CD4-positive, alpha-beta T cell (primary cell): Measurements from ENCODE around the gene KRTAP10-5. TPM values are rescaled to one million over a fixed set of nuclear protein-coding genes. Genes with fewer than 3 reads are reported as not detected.

Source experiments
- ATAC-seq: fragments of 200-7000 bp; cut with Tn5 transposase; one replicate; pipeline ENCODE4 v1.10.0; 2022; ENCODE audit warnings: mild to moderate bottlenecking; ENCODE audit not compliant: poor library complexity
- CTCF ChIA-PET: fragments of 350-600 bp; sonication (Branson Sonifier 250); formaldehyde crosslinking; loops from one replicate; lab custom pipeline; 2021; ENCODE audit warnings: antibody characterized with exemption, inconsistent platforms; lab: Charles Lee
- POLR2A ChIA-PET: fragments of 350-600 bp; sonication (Branson Sonifier 250); formaldehyde crosslinking; loops from one replicate; lab custom pipeline; 2021; ENCODE audit warnings: antibody characterized with exemption, inconsistent platforms; lab: Charles Lee
- DNase-seq, 14 experiments: peaks; one replicate each; pipeline ENCODE4 v3.0.0-alpha.2; 2013 to 2020; ENCODE audit warnings: mixed read lengths in 2 of 14
- H3K27ac ChIP-seq, 2 donors: one replicate each; pipeline versions ENCODE4 v1.5.1 to v1.7.0; 2013; ENCODE audit warnings: low read length in 2 of 2, low read depth in 1 of 2, mild to moderate bottlenecking in 1 of 2
- H3K27me3 ChIP-seq, 2 experiments: 1 replicate in 1 of 2; 2 replicates in 1 of 2; pipeline versions ENCODE4 v1.6.1 to v1.7.0; 2013; ENCODE audit warnings: low read length in 2 of 2, control low read depth in 1 of 2, mild to moderate bottlenecking in 1 of 2, moderate library complexity in 1 of 2; ENCODE audit not compliant: insufficient read depth in 2 of 2, control insufficient read depth in 1 of 2
- H3K36me3 ChIP-seq: one replicate; pipeline ENCODE4 v1.6.1; 2013; ENCODE audit warnings: low read length, control low read depth; ENCODE audit not compliant: insufficient read depth
- H3K4me1 ChIP-seq: one replicate; pipeline ENCODE4 v1.6.1; 2013; ENCODE audit warnings: low read length, control low read depth; ENCODE audit not compliant: insufficient read depth
- H3K4me3 ChIP-seq: one replicate; pipeline ENCODE4 v1.5.1; 2013; ENCODE audit warnings: mild to moderate bottlenecking, low read length, moderate library complexity
- H3K9me3 ChIP-seq, 2 experiments: 1 replicate in 1 of 2; 2 replicates in 1 of 2; pipeline versions ENCODE4 v1.6.1 to v1.7.0; 2013; ENCODE audit warnings: low read length in 2 of 2, mild to moderate bottlenecking in 2 of 2, control low read depth in 1 of 2, moderate library complexity in 1 of 2; ENCODE audit not compliant: control insufficient read depth in 1 of 2, insufficient read depth in 1 of 2
- H3K27ac Mint-ChIP-seq: one replicate; pipeline ENCODE4 v1.8.0; 2020; ENCODE audit warnings: mixed read lengths
- H3K27me3 Mint-ChIP-seq: one replicate; pipeline ENCODE4 v1.8.0; 2021; ENCODE audit warnings: mixed read lengths
- H3K36me3 Mint-ChIP-seq: one replicate; pipeline ENCODE4 v1.8.0; 2021; ENCODE audit warnings: low read depth, mixed read lengths
- H3K4me1 Mint-ChIP-seq: one replicate; pipeline ENCODE4 v1.8.0; 2021; ENCODE audit warnings: low read depth, mixed read lengths
- H3K4me3 Mint-ChIP-seq: one replicate; pipeline ENCODE4 v1.8.0; 2020; ENCODE audit warnings: mild to moderate bottlenecking, mixed read lengths
- H3K9me3 Mint-ChIP-seq: one replicate; pipeline ENCODE4 v1.8.0; 2020; ENCODE audit warnings: mixed read lengths
- intact Hi-C, 2 experiments: fragments of 100-400 bp; cut with DNase I in 1 of 2; cut with micrococcal nuclease in 1 of 2; formaldehyde crosslinking; loops; one replicate each; pipeline versions ENCODE4 v1.15.1 to v1.9.0; 2023 to 2025; cut with DNase I, micrococcal nuclease
- total RNA-seq, 174 experiments: library from RNA in 2 of 174; stranded (reverse) in 2 of 174; gene quantifications; one replicate each; pipeline ENCODE4 v1.2.3 and lab custom pipeline; 2021 to 2026
- TF ChIP-seq, protein P1 (sequence below): fragments of 200-600 bp; IDR thresholded peaks from one replicate; pipeline ENCODE4 v1.8.0; 2022; ENCODE audit warnings: antibody characterized with exemption, mild to moderate bottlenecking

KRTAP10-5 gene
- total RNA-seq, 2 experiments from 2014 or later = not detected

- TF ChIP-seq, protein P1, sequence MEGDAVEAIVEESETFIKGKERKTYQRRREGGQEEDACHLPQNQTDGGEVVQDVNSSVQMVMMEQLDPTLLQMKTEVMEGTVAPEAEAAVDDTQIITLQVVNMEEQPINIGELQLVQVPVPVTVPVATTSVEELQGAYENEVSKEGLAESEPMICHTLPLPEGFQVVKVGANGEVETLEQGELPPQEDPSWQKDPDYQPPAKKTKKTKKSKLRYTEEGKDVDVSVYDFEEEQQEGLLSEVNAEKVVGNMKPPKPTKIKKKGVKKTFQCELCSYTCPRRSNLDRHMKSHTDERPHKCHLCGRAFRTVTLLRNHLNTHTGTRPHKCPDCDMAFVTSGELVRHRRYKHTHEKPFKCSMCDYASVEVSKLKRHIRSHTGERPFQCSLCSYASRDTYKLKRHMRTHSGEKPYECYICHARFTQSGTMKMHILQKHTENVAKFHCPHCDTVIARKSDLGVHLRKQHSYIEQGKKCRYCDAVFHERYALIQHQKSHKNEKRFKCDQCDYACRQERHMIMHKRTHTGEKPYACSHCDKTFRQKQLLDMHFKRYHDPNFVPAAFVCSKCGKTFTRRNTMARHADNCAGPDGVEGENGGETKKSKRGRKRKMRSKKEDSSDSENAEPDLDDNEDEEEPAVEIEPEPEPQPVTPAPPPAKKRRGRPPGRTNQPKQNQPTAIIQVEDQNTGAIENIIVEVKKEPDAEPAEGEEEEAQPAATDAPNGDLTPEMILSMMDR = no peak
- H3K9me3 ChIP-seq = peaks cover 9 to 10% of the 10 kb centered on the region in 2 experiments
- CTCF ChIA-PET = no interaction called here
- H3K4me3 ChIP-seq = no peak overlapping the region
- no peak overlapping the region for H3K27ac ChIP-seq
- ATAC-seq (no peak), DNase-seq (no peak)
- Mint-ChIP-seq H3K4me1 (no peaks in the 10 kb centered on the region), H3K9me3 (no peaks in the 10 kb centered on the region), H3K27me3 (no peaks in the 10 kb centered on the region), H3K4me3 (no peak overlapping the region), H3K36me3 (no peaks in the 10 kb centered on the region), H3K27ac (no peak overlapping the region)
- intact Hi-C loops = no loop called here
- H3K36me3 ChIP-seq = no peaks in the 10 kb centered on the region
- no peaks in the 10 kb centered on the region for H3K27me3 ChIP-seq
- no peaks in the 10 kb centered on the region for H3K4me1 ChIP-seq
- POLR2A ChIA-PET = interaction anchor here (0.8 kb wide), 1 partner anchor 25 kb away, joined by 3 read pairs; no protein-coding TSS in a partner anchor
These were observed 15.8 kb upstream of the KRTAP10-5 start for GRCh38 chr21:44596068-44596725.

- TF ChIP-seq, protein P1 = no peak
- Histone ChIP-seq H3K9me3 (peaks cover 9 to 10% of the 10 kb centered on the region in 2 experiments), H3K27me3 (no peaks in the 10 kb centered on the region), H3K27ac (no peak overlapping the region), H3K4me1 (no peaks in the 10 kb centered on the region), H3K36me3 (no peaks in the 10 kb centered on the region), H3K4me3 (no peak overlapping the region)
- Mint-ChIP-seq H3K27ac (no peak overlapping the region), H3K36me3 (no peaks in the 10 kb centered on the region), H3K9me3 (no peaks in the 10 kb centered on the region), H3K27me3 (no peaks in the 10 kb centered on the region), H3K4me3 (no peak overlapping the region), H3K4me1 (no peaks in the 10 kb centered on the region)
- DNase-seq (no peak), ATAC-seq (no peak)
- intact Hi-C loops = no loop called here
- CTCF ChIA-PET = no interaction called here
- POLR2A ChIA-PET = interaction anchor here (0.8 kb wide), 1 partner anchor 24 kb away, joined by 3 read pairs; no protein-coding TSS in a partner anchor
These were observed 15.1 kb upstream of the KRTAP10-5 start for GRCh38 chr21:44595524-44595923.

- Histone ChIP-seq H3K27ac (no peak overlapping the region), H3K4me1 (no peaks in the 10 kb centered on the region), H3K9me3 (peaks cover 8 to 10% of the 10 kb centered on the region in 2 experiments), H3K36me3 (no peaks in the 10 kb centered on the region), H3K4me3 (no peak overlapping the region), H3K27me3 (no peaks in the 10 kb centered on the region)
- intact Hi-C loops = no loop called here
- DNase-seq (no peak), ATAC-seq (no peak)
- H3K36me3 Mint-ChIP-seq = no peaks in the 10 kb centered on the region
- no peaks in the 10 kb centered on the region for H3K9me3 Mint-ChIP-seq
- H3K4me3 Mint-ChIP-seq = no peak overlapping the region
- no peak overlapping the region for H3K27ac Mint-ChIP-seq
- TF ChIP-seq, protein P1 = no peak
- H3K4me1 Mint-ChIP-seq = no peaks in the 10 kb centered on the region
- H3K27me3 Mint-ChIP-seq = peaks cover 6% of the 10 kb centered on the region
- ChIA-PET CTCF (no interaction called here), POLR2A (no interaction called here)
These were observed 14.1 kb upstream of the KRTAP10-5 start for GRCh38 chr21:44594406-44594916.
